CD14-positive monocyte (primary cell): ENCODE results near the gene TOB2. TPM values are rescaled to one million over a fixed set of nuclear protein-coding genes. Genes with fewer than 3 reads are reported as not detected.
A peak's percentile ranks its signal among the peaks of the same experiment; 100 is the strongest.

Experiments used
- DNase-seq, 3 donors: peaks; one replicate each; pipeline ENCODE4 v3.0.0-alpha.2; 2011 to 2022
- H2AFZ ChIP-seq: 2 replicates; pipeline ENCODE4 v1.6.0; 2012; ENCODE audit warnings: mild to moderate bottlenecking, low read depth, low read length, inconsistent platforms; ENCODE audit not compliant: insufficient read depth, poor library complexity, severe bottlenecking
- H3K27ac ChIP-seq, 2 donors: 1 replicate in 1 of 2; 2 replicates in 1 of 2; pipeline ENCODE4 v1.5.1; 2012 to 2013; ENCODE audit warnings: low read length in 2 of 2, control low read depth in 1 of 2, inconsistent platforms in 1 of 2, low read depth in 1 of 2, mild to moderate bottlenecking in 1 of 2
- H3K27me3 ChIP-seq, 2 donors: one replicate each; pipeline versions ENCODE4 v1.6.0 to v1.6.1; 2011 to 2013; ENCODE audit warnings: low read length in 2 of 2; ENCODE audit not compliant: control insufficient read depth in 2 of 2, insufficient read depth in 2 of 2
- H3K36me3 ChIP-seq, 2 donors: replicated peaks in 1 of 2; 1 replicate in 1 of 2; 2 replicates in 1 of 2; pipeline versions ENCODE4 v1.5.1 to v1.6.1; 2012 to 2013; ENCODE audit warnings: low read length in 2 of 2, control low read depth in 1 of 2, inconsistent platforms in 1 of 2, mild to moderate bottlenecking in 1 of 2; ENCODE audit not compliant: insufficient read depth in 2 of 2, control insufficient read depth in 1 of 2
- H3K4me1 ChIP-seq, 2 donors: 1 replicate in 1 of 2; 2 replicates in 1 of 2; pipeline versions ENCODE4 v1.5.1 to v1.6.1; 2012 to 2013; ENCODE audit warnings: low read length in 2 of 2, control low read depth in 1 of 2, inconsistent platforms in 1 of 2, mild to moderate bottlenecking in 1 of 2, moderate library complexity in 1 of 2; ENCODE audit not compliant: insufficient read depth in 2 of 2, control insufficient read depth in 1 of 2
- H3K4me2 ChIP-seq: replicated peaks from 2 replicates; pipeline ENCODE3; 2012; ENCODE audit warnings: low read length, moderate library complexity, mild to moderate bottlenecking; ENCODE audit not compliant: poor library complexity, severe bottlenecking; ENCODE audit errors: extremely low read depth
- H3K4me3 ChIP-seq, 3 experiments: fragments of 200-600 bp in 1 of 3; sonication (generic) in 1 of 3; replicated peaks in 1 of 3; 1 replicate in 2 of 3; 2 replicates in 1 of 3; pipeline ENCODE4 v1.5.1; 2011 to 2013; ENCODE audit warnings: low read length in 3 of 3, mild to moderate bottlenecking in 3 of 3, control low read depth in 2 of 3, low read depth in 2 of 3, inconsistent platforms in 1 of 3, moderate library complexity in 1 of 3
- H3K79me2 ChIP-seq: 2 replicates; pipeline ENCODE4 v1.6.0; 2012; ENCODE audit warnings: mild to moderate bottlenecking, control low read depth, inconsistent platforms, low read length, moderate library complexity; ENCODE audit not compliant: insufficient read depth
- H3K9ac ChIP-seq: 2 replicates; pipeline ENCODE4 v1.6.0; 2017; ENCODE audit warnings: low read length, mild to moderate bottlenecking; ENCODE audit not compliant: insufficient read depth, poor library complexity, severe bottlenecking
- H3K9me3 ChIP-seq, 2 donors: replicated peaks in 1 of 2; 1 replicate in 1 of 2; 2 replicates in 1 of 2; pipeline versions ENCODE4 v1.5.1 to v1.6.1; 2012 to 2013; ENCODE audit warnings: low read length in 2 of 2, control low read depth in 1 of 2; ENCODE audit not compliant: control insufficient read depth in 1 of 2, insufficient read depth in 1 of 2
- H4K20me1 ChIP-seq: 2 replicates; pipeline ENCODE4 v1.6.0; 2012; ENCODE audit warnings: mild to moderate bottlenecking, low read length, control low read depth, moderate library complexity; ENCODE audit not compliant: insufficient read depth
- H3K27ac Mint-ChIP-seq, 7 donors: one replicate each; pipeline ENCODE4 v1.8.0; 2020; ENCODE audit warnings: mild to moderate bottlenecking in 7 of 7, mixed read lengths in 7 of 7, moderate library complexity in 6 of 7, inconsistent platforms in 2 of 7
- H3K27me3 Mint-ChIP-seq, 3 donors: one replicate each; pipeline ENCODE4 v1.8.0; 2021 to 2022; ENCODE audit warnings: low read depth in 3 of 3, mild to moderate bottlenecking in 3 of 3, mixed read lengths in 3 of 3, moderate library complexity in 3 of 3, inconsistent platforms in 1 of 3
- H3K36me3 Mint-ChIP-seq, 2 donors: one replicate each; pipeline ENCODE4 v1.8.0; 2020; ENCODE audit warnings: mixed read lengths in 2 of 2, inconsistent platforms in 1 of 2, mild to moderate bottlenecking in 1 of 2
- H3K4me1 Mint-ChIP-seq: one replicate; pipeline ENCODE4 v1.8.0; 2020; ENCODE audit warnings: mild to moderate bottlenecking, mixed read lengths
- H3K4me3 Mint-ChIP-seq, 2 donors: one replicate each; pipeline ENCODE4 v1.8.0; 2020; ENCODE audit warnings: mild to moderate bottlenecking in 2 of 2, mixed read lengths in 2 of 2, moderate library complexity in 1 of 2
- H3K9me3 Mint-ChIP-seq, 7 donors: one replicate each; pipeline ENCODE4 v1.8.0; 2020 to 2022; ENCODE audit warnings: mixed read lengths in 7 of 7, mild to moderate bottlenecking in 6 of 7, moderate library complexity in 6 of 7, inconsistent platforms in 2 of 7
- WGBS: methylation state at CpG from one replicate; pipeline ENCODE4 v1.1.5; 2013; ENCODE audit warnings: missing lambda C conversion rate; ENCODE audit not compliant: insufficient coverage; 5-methylcytosine and 5-hydroxymethylcytosine counted together
- intact Hi-C, 2 donors: fragments of 100-400 bp; cut with micrococcal nuclease; formaldehyde crosslinking; loops; one replicate each; pipeline versions ENCODE4 v1.15.0 to v1.15.1; 2023
- polyA plus RNA-seq, 3 donors: library from polyadenylated mRNA; depleted of rRNA in 1 of 3; unstranded in 2 of 3; stranded (reverse) in 1 of 3; fragments of 300-500 nt in 2 of 3; fragments of >200 nt in 1 of 3; fragmentation: Illumina TruSeq in 2 of 3; gene quantifications; 1 replicate in 2 of 3; 2 replicates in 1 of 3; pipeline ENCODE4 v1.2.3, GENCODE V29; 2012 to 2021
- TF ChIP-seq, protein P1 (sequence below): fragments of 200-600 bp; IDR thresholded peaks from one replicate; pipeline ENCODE4 v1.8.0; 2022; ENCODE audit warnings: antibody characterized with exemption, mild to moderate bottlenecking

The TOB2 gene
- polyA plus RNA-seq, 3 donors = 7.0 to 40.4 (median 11.5) TPM

DNA sequence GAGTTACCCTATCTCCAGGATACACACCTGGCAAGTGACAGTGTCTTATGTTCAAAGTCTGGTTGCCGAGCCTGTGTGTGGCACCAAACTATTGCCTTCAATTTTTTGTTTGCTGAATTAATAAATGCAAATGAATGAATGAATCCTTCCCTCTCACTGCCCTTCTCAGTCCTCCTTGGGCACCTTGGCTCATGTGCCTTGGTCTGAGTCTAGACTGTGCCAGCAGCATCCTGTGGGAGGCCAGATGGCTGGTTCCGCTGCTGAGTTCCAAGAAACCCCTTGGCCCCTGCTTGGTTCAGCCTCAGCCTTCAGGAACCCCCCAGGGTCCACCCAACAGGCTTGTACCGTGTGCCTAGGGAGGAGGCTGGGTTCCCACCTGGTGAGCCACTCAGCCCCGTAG is 31.0 kb downstream of the TOB2 start:
- Histone ChIP-seq H3K27ac (peak overlapping the region in 1 of 2 donors; percentile 94), H3K9ac (no peak overlapping the region), H3K79me2 (peaks cover 37% of the 10 kb centered on the region), H3K9me3 (no peaks in the 10 kb centered on the region), H4K20me1 (peaks cover 8% of the 10 kb centered on the region), H3K4me3 (no peak overlapping the region), H3K4me2 (peak overlapping the region; percentile 7), H2AFZ (no peak overlapping the region), H3K27me3 (no peaks in the 10 kb centered on the region), H3K4me1 (peaks cover 26 to 32% of the 10 kb centered on the region in 2 donors), H3K36me3 (no peaks in the 10 kb centered on the region)
- TF ChIP-seq, protein P1, sequence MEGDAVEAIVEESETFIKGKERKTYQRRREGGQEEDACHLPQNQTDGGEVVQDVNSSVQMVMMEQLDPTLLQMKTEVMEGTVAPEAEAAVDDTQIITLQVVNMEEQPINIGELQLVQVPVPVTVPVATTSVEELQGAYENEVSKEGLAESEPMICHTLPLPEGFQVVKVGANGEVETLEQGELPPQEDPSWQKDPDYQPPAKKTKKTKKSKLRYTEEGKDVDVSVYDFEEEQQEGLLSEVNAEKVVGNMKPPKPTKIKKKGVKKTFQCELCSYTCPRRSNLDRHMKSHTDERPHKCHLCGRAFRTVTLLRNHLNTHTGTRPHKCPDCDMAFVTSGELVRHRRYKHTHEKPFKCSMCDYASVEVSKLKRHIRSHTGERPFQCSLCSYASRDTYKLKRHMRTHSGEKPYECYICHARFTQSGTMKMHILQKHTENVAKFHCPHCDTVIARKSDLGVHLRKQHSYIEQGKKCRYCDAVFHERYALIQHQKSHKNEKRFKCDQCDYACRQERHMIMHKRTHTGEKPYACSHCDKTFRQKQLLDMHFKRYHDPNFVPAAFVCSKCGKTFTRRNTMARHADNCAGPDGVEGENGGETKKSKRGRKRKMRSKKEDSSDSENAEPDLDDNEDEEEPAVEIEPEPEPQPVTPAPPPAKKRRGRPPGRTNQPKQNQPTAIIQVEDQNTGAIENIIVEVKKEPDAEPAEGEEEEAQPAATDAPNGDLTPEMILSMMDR = no peak
- 100% methylated on average over 2 of the region's 4 CpGs for WGBS
- H3K27me3 Mint-ChIP-seq = no peaks in the 10 kb centered on the region
- intact Hi-C loops = no loop called here
- H3K36me3 Mint-ChIP-seq = peaks cover 0 to 3% of the 10 kb centered on the region in 2 donors
- H3K9me3 Mint-ChIP-seq = no peaks in the 10 kb centered on the region
- H3K4me1 Mint-ChIP-seq = peaks cover 26% of the 10 kb centered on the region
- H3K27ac Mint-ChIP-seq = peak overlapping the region in 6 of 7 donors; percentile 24 to 81 (median 64)
- DNase-seq = no peak
- H3K4me3 Mint-ChIP-seq = no peak overlapping the region

DNA sequence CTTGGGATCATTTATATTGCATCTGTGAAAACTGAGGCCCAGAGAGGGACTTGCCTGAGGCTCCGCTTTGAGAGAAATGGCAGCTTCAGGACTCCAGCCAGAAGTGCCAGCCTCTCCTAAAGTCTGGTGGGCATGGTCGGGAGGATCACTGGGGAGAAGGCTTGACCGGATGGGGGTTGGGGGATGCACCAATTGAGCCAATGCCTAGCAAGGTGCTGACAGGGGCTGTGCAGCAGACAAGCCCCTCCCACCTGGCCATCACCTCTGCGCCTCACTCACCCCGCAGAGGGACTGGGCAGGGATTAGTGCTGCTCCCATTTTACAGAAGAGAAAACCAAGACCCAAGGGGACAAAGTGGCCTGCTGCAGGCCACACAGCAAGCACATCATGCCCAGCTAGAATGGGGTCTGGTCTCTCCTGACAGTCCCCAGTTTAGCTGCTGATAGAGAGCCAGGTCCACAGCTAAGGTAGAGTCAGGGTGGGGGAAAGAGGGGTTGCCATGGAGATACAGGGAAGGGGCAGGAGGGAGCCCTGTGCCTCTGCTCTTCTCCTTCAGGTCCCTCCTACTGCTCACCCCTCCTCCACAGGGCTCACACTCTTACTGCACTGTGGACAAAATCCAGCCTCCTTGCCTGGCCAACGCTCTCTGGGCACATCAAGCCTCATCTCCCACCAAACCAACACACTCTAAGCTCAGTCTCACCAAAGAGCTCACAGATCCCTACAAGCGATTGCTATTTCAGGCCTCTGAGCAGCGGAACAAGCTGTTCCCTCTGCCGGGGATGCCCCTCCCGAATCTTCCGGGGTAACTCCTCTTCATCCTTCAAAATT is 35.4 kb downstream of the TOB2 start:
- Histone ChIP-seq H3K27me3 (no peaks in the 10 kb centered on the region), H3K79me2 (peaks cover 29% of the 10 kb centered on the region), H3K4me1 (peaks cover 26 to 32% of the 10 kb centered on the region in 2 donors), H3K9ac (no peak overlapping the region), H3K4me3 (no peak overlapping the region), H2AFZ (no peak overlapping the region), H3K36me3 (no peaks in the 10 kb centered on the region), H3K27ac (peak overlapping the region in 1 of 2 donors; percentile 20), H4K20me1 (no peaks in the 10 kb centered on the region), H3K9me3 (no peaks in the 10 kb centered on the region), H3K4me2 (no peak overlapping the region)
- Mint-ChIP-seq H3K27ac (peak overlapping the region in 6 of 7 donors; percentile 7 to 70 (median 51)), H3K9me3 (peaks cover 0 to 2% (median 0%) of the 10 kb centered on the region in 7 donors), H3K27me3 (peaks cover 0 to 4% (median 0%) of the 10 kb centered on the region in 3 donors), H3K36me3 (no peaks in the 10 kb centered on the region), H3K4me3 (no peak overlapping the region), H3K4me1 (peaks cover 24% of the 10 kb centered on the region)
- WGBS = 94% methylated on average over 7 of the region's 11 CpGs
- DNase-seq = no peak
- TF ChIP-seq, protein P1 = no peak
- intact Hi-C loops = no loop called here
